A673 (cell line): ENCODE measurements around the gene FNTB.

Experiments used
- EZH2 ChIP-seq: fragments of 200-600 bp; sonication (generic); IDR thresholded peaks from 2 replicates; pipeline ENCODE4 v1.6.1; 2017; ENCODE audit warnings: borderline replicate concordance, low read depth, mild to moderate bottlenecking, mixed read lengths, antibody characterized with exemption, low read length; ENCODE audit not compliant: poor library complexity, severe bottlenecking
- TF ChIP-seq, protein P1 (sequence below): fragments of 300-800, 200-600 bp; sonication (generic); conservative IDR thresholded peaks from 2 replicates; pipeline ENCODE4 v1.5.1; 2017; ENCODE audit warnings: low read depth, mild to moderate bottlenecking, antibody characterized with exemption, low read length, moderate library complexity, mixed read lengths

DNA sequence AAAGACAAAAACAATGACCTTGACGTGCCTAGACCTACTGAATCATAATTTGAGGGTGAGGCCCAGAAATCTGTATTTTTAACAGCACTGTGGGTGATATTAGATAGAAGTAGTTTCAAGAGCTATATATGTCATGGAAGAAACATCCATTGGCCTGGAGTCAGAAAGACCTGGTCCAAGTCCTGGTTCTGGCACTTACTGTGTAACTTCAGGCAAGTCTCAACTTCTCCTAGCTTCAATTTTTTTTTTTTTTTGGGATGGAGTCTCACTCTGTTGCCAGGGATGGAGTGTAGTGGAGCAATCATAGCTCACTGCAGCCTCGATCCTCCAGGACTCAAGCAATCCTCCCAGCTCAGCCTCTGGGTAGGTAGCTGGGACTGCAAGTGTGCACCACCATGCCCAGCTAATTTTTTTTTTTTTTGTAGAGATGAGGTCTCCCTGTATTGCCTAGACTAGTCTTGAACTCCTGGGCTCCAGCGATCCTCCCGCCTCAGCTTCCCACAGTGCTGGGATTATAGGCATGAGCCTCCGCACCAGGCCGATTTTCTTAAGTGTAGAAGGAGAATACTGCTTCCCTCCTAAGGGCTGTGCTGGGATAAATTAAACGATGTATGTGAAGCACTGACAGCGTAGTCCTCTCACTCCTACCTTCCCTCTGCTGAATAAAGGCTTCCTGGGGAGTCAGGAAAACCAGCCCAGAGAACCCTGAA is 29.8 kb upstream of the FNTB start:
- TF ChIP-seq, protein P1, sequence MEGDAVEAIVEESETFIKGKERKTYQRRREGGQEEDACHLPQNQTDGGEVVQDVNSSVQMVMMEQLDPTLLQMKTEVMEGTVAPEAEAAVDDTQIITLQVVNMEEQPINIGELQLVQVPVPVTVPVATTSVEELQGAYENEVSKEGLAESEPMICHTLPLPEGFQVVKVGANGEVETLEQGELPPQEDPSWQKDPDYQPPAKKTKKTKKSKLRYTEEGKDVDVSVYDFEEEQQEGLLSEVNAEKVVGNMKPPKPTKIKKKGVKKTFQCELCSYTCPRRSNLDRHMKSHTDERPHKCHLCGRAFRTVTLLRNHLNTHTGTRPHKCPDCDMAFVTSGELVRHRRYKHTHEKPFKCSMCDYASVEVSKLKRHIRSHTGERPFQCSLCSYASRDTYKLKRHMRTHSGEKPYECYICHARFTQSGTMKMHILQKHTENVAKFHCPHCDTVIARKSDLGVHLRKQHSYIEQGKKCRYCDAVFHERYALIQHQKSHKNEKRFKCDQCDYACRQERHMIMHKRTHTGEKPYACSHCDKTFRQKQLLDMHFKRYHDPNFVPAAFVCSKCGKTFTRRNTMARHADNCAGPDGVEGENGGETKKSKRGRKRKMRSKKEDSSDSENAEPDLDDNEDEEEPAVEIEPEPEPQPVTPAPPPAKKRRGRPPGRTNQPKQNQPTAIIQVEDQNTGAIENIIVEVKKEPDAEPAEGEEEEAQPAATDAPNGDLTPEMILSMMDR, result no peak
- TF ChIP-seq EZH2, result no peak
